HG03439 (cell line): ENCODE measurements around the gene FNDC3A.
"Not testable (repeated sequence)": the region's sequence is repeated elsewhere in the genome, so short reads cannot be mapped to it uniquely, and the experiment has no call there.

Source experiments
- ATAC-seq: cut with Tn5 transposase; IDR thresholded peaks from one replicate; pipeline ENCODE4 v1.9.1; 2021; ENCODE audit warnings: mild to moderate bottlenecking, moderate library complexity; ENCODE audit not compliant: unreplicated experiment

FNDC3A gene

DNA sequence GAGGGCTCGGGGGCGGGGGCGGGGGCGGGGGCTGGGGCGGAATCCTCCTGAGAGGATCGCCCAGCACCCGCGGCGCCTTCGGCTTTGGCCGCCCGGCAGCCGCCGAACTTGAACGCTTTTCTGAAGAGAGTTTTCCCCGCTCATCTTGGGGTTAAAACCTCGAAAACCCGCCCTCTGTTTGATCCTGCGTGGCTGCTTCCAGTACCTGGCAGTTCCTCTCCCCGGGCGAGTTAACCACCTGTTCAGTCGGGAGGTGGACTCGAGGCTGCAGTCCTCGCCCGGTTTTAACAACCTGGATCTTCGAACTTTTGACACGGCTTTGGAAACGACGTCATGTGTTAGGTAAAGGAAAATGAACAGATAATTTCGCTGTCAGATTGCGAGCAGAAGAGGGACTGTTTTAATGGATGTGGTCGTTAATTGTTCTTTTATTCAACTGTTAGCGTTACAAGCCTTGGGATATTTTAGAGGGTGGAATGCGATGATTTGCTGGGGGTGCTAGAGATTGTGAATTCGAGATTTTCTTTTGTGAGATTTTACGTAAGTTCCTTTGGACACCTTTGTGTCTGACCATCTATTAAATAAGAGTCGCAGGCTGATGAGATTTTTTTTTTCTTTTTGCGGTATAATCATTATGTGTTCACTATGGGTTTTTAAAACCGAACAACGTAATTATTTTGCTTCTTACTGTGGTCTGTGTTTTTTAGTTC lies 1.0 kb downstream of the FNDC3A start:
- ATAC-seq = no peak

DNA sequence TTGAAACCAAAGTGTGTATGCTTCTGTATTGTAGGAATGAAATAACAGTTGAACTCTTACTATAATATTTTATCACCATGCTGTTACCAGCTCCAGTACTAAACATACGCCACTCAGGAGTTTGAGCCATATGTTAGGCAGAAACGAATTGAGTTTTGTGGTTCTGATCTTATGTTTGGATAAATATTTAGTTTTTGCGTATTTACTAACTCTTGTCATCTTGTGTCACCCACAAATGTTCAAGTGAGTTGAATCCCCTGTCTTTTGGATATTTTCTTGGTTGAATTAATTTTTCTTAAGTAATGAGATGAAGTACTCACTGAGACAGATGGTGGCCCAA lies 1.5 kb downstream of the FNDC3A start:
- no peak for ATAC-seq

DNA sequence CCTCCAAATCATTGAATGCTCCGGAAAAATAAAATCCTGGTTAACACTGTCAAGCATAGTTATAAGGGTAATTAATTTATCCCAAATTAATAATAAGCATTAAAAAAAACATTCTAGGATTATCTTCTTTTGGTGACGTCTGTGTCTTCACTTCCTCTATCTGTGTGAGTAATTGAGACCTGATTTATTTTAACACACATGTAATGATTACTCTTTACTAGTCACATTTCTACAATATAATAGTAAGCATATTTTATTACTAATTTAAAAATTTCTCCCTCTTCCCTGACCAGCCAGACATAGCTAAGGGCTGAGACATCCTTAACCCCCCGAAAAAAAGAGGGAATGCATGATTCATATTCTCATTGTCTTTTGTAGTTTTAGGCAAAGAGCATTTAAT lies 2.3 kb downstream of the FNDC3A start:
- no peak for ATAC-seq

DNA sequence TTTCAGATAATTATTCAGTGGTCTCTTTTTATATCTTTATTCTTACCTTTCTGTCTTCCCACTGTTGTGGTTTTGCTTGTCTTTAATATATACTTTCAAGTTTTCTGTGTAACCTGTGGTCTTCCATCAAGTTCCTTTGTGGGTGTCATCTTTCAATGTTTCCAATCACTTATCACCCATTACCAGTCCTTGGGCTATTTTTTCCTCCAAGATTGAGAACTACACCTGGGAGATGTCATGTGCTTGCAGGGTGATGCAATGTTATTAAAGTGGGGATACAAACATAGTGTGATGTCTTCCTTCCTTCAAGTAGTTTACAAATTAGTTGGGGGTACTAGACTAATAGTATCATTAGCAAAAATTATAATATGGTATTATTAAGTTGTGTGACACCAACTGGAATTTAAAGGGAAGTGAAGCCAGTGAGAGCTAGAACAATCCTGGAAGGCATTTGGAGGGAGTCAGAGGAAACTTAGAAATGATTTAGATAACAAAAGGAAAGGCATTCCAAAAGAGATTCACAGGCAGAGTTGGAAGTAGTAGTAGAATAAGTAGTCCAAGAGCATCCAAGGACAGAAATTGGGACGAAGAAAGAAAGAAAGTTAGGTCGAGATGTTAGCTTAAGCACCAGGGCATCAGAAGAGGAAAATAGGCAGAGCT lies 3.4 kb downstream of the FNDC3A start:
- no peak for ATAC-seq

DNA sequence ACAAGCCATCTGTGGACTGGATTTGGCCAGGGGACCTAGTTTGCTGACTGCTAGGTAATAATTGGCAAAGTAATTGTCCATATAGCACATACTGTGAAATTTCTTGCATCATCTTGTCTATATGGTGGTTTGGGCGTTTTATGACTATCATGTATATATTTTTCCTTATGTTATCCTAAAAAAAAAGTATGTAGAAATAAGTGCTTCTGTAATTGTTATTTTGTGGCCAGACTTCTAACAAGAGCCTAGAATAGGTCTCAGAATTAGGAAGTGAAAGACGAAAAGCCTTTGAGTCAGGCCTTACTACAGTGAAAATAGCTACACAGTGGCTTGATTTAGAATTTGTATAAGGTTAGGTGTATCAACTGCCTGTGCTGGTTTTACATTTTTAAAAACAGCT lies 4.2 kb downstream of the FNDC3A start:
- ATAC-seq = peak; percentile 35

DNA sequence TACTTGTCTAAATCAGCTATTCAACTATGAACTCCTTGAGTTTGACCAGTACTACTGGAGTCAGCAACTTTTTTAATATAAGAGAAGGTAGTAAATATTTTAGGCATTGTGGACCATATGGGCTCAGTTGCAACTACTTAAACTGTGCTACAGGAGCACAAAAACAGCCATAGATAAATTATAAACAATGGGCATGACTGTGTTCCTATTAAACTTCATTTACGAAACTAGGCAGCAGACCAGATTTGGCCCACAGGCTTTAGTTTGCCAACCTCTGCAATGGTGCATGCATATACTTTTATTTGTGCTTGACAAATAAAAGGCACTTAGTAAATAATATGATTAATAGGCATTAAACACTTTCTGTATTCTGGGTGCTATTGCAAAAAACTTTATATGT lies 7.6 kb downstream of the FNDC3A start:
- ATAC-seq = no peak

DNA sequence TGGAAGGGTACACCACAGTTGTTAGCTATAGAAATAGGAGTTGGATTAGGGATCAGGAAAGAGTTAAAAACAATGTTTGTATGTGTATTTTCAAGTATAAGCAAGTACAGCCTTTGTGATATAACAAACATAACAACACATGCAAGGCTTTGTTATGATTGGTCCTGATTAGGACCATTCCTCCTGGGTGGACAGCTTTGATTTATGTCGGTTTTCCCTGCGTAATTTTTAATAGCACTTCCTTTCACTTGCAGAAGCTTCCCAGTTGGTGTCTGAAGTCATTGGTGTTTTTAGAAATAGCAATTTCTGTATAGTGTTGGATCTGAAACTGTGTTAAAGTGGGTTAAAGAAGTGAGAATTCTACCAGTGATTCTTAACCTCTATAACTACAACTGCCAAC lies 10.0 kb downstream of the FNDC3A start:
- no peak for ATAC-seq

DNA sequence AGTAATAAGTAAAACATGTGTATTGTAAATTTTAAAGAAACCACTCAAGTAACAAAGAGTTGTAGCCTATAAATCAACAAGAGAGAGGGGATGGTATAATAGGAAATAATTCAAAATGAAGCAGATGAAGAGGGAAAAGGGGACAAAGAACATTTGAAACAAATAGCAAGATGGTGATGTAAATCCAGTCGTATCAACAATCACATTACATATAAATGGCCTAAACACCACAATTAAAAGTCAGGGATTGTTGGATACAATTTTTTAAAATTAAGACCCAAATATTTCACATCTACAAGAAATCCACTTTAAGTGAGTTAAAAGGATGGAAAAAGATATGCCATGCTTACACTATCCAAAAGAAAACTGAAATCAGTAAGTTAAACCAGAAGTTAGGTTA lies 15.2 kb downstream of the FNDC3A start:
- no peak for ATAC-seq

DNA sequence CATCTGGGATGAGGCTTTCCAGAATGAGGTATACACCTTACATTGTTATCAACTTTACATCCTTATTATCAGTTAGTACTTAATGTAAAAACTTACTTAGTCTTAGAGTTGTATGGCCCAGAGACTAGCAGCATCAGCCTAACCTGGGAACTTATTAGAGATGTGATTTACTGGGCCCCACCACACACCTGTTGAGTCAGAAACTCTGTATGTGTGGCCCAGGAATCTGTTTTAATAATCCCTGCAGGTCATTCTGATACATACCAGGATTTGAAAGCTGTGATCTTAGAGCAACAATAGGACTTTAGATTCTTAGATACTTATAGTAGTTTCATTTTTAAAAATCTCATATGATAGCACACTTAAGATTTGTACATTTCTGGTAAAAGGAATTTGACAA lies 17.4 kb downstream of the FNDC3A start:
- no peak for ATAC-seq

DNA sequence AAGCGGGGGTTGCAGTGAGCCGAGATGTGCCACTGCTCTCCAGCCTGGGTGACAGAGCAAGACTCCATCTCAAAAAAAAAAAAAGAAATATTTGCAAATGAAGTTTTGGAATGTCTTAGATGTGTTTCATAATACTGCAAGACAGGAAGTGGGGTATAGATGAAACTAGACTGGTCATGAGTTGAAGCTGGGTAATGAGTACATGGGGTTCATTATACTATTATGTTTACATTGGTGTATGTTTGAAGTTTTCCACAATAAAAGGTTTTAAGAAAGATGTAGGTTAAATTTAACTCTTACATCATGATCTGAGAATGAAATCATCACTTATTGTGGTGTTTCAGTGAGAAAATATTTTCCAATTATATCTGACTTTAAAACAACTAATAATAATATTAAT lies 19.0 kb downstream of the FNDC3A start:
- ATAC-seq = no peak

DNA sequence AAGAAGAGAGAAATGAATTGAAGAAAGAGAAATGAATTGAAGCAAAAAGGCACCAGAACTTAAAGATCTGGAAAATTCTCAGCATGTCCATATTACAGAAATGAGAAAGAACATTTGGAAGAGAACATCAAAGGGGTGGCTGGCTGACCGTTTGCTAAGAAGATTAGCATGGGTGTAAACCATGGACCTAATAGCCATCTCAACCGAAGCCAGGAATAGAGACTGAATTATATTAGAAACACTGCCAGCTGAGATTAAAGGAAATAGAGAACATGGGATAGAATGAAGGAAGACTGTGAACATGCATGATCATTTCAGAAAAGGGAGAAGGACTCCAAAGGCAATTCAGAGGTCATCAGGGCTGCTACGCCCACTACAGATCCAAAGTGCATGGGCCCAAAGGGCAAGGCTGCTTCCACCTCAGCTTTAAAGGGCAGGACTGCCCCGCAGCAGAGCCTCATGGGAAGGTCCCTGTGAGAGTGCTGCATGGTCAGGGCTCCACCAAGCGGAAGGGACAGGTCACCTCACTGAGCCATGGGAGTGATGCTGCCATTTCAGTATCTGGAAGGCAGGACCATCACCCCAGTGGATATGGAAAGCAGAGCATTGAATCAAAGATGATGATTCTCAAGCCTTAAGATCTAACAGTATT lies 23.1 kb downstream of the FNDC3A start:
- ATAC-seq = no peak

DNA sequence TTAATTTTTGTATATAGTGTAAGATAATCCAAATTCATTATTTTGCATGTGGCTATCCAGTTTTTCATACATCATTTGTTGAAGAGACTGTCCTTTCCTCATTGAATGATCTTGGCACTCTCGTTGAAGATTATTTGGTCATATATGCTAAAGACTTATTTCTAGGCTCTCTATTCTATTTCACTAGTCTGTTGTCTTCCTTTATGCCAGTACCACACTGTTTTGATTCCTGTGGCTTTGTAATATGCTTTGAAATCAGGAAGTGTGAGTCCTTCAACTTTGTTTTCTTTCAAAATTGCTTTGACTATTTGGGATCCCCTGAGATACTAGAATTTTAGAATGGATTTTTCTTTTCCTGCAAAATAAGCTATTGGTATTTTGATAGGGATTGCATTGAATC lies 24.5 kb downstream of the FNDC3A start:
- ATAC-seq = no peak

DNA sequence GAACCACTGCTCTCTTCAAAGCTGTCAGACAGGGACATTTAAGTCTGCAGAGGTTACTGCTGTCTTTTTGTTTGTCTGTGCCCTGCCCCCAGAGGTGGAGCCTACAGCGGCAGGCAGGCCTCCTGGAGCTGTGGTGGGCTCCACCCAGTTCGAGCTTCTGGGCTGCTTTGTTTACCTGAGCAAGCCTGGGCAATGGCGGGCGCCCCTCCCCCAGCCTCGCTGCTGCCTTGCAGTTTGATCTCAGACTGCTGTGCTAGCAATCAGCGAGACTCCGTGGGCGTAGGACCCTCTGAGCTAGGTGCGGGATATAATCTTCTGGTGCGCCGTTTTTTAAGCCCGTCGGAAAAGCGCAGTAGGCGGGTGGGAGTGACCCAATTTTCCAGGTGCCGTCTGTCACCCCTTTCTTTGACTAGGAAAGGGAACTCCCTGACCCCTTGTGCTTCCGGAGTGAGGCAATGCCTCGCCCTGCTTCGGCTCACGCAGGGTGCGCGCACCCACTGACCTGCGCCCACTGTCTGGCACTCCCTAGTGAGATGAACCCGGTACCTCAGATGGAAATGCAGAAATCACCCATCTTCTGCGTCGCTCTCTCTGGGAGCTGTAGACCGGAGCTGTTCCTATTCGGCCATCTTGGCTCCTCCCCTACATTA lies 43.4 kb downstream of the FNDC3A start:
- ATAC-seq = not testable (repeated sequence)

DNA sequence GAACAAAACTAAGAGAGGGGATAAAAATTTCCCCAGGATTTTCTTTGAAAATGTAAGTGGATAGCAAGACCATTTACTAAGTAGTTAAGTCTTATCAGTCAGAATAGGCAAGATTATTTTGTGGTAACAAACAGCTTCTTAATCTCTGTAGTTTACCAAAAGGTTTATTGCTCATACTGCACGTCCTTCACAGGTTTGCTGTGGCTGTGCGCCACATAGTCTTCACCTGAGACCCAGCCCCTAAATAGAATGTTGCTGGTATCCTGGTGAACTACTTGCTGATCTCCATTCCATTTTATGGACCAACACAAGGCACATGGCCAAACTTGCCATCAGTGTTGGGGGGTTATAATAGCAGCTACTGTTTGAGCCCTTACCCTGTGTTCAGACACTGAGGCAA lies 44.6 kb downstream of the FNDC3A start:
- no peak for ATAC-seq

DNA sequence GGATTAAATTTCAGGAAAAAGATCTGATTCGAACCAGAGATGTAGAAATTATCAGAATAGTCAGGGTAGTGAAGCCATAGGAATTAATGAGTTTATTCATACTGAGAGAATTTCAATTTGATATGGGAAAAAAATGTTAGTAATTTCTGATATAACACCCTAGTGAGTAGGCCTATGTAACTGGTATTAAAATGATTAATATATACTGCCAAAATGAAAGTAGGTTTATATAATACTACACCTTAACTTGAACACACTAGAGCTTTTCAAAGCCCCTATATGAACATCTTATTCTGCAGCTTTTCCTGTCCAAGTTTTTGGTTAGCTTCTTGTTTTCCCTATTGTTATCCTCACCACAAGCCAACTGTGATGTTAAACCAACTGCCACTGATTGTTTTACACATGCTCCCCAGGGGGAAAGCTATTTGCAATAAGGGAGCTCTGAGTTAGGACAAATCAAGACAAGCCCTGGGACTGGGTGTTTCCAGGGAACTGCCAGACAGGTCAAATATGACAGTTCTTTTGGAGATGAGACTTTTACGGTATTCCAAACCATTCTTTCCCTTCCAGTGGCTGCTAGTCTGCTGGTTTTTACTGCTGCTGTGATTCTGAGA lies 45.3 kb downstream of the FNDC3A start:
- no peak for ATAC-seq

DNA sequence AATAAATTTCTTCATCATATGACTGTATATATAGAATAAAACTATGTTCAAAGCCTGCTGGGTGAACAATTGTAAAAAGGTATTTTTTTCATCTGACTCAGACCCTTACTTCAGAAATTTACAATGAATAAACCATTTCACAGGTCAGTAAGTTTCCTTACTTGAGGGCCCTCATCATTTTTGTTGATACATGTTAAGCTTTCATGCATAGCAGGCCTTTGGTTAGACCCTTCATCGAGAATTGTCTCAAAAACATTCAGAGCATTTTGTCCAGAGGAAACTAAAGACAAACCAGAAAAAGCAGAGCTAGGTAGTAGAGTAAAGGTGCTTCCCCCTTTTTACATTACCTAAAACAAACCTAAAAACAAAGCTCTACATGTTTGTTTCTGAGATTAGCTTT lies 46.2 kb downstream of the FNDC3A start:
- no peak for ATAC-seq

DNA sequence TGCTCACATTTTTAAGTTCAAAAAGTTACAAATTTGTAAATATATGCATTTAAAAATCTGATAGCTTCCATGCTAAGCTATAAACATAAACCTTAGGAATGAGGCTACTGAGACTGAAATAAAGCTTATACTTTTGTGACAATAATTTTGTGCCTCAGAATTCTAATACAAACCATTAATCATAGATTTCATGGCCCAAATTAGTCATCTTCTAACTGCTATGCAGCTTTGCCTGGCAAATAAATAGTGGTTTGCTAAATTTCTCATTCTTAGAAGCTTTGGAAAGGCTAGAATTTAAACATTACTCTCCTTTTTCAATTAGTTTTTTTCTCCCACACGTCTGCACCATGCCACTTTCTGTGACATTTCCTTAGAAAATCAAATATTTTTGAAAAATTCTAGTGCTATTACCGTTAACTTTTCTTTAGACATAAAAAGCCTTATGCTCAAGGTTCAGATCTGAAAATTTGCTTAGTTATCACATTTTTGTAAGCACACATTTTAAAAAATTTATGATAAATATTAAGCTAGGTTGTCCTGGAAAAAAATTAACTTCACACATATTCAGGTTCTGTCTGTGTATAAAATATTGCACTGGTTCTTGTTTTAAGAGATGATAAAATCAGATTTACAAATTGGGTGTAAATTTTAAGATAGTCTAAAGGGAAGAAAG lies 46.9 kb downstream of the FNDC3A start:
- ATAC-seq = no peak

DNA sequence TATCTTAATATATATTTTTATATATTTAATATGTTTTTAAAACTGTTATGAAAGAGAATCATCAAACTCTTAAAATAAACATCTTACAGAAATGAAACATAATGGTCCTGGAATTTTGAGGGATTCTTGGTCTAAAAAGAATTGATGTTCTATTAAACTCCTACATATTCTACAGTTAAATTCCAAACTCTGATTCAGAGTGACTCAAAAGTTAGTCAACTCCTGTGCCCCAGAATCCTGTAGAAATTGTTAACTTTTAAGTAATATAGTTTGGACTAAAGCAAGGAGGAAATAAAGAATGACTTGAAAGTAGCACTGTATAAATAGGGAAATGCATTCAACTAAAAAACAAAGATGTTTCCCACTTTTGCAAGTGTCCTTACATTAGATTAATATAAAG lies 47.7 kb downstream of the FNDC3A start:
- no peak for ATAC-seq

DNA sequence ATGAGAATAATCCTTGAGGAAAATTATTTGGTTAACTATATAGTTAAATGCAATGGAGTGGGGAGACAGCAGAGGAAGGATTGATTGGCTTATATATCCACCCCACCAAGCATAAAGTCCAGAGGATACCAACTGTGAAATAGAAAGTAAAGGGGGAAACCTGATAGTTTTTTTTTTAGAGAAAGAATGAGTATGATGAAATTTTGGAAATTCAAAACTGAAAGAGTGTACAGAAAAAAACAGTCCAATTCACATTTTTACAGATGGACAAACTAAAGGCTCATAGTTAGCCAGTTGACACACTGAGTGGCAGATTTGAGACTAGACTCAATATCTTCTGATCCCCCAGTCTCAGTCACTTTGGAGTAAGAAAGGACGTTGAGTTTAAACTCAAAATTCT lies 51.1 kb downstream of the FNDC3A start:
- ATAC-seq = no peak

DNA sequence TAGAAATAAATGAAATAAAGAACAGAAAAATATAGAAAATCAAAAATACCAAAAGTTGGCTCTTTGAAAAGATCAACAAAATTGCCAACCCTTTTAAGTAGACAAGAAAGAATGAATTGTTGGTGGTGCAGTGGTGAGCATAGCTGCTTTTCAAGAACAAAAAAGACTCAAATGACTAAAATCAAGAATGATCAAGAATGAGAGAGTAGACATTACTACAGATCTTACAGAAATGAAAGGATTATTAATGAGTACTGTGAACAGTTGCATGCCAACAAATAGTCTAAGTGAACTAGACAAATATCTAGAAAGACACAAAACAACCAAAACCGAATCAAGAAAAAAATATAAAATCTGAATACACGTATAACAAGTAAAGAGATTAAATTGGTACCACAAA lies 53.9 kb downstream of the FNDC3A start:
- ATAC-seq = no peak

DNA sequence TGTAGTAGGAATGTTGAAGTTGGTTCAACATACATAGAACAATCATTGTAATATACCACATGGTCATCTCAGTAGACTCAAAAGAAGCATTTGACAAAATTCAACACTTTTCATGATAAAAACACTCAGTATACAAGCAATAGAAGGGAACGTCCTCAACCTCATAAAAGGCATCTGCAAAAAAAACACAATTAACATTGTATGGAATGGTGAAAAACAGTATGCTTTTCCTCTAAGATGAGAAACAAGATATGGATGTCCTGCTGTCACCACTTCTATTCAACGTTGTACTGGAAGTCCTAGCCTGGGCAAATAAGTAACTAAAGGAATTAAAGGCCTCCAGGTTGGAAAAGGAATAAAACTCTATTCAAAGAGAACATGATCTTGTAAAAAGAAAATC lies 54.5 kb downstream of the FNDC3A start:
- no peak for ATAC-seq
